ENCODE results near the gene TGIF1.
A peak's percentile ranks its signal among the peaks of the same experiment; 100 is the strongest.

The TGIF1 gene

GRCh38 chr18:3480827-3481573 is 31.0 kb downstream of the TGIF1 start:
- Mint-ChIP-seq H3K27me3 (ENCODE audit: low read depth) (no peaks in the 10 kb centered on the region), H3K27ac (peak overlapping the region in 1 of 3 experiments; percentile 53), H3K9me3 (no peaks in the 10 kb centered on the region), H3K4me3 (no peak overlapping the region), H3K36me3 (ENCODE audit: low read depth) (no peaks in the 10 kb centered on the region), H3K4me1 (peaks cover 23% of the 10 kb centered on the region)
- TF ChIP-seq, protein P1, sequence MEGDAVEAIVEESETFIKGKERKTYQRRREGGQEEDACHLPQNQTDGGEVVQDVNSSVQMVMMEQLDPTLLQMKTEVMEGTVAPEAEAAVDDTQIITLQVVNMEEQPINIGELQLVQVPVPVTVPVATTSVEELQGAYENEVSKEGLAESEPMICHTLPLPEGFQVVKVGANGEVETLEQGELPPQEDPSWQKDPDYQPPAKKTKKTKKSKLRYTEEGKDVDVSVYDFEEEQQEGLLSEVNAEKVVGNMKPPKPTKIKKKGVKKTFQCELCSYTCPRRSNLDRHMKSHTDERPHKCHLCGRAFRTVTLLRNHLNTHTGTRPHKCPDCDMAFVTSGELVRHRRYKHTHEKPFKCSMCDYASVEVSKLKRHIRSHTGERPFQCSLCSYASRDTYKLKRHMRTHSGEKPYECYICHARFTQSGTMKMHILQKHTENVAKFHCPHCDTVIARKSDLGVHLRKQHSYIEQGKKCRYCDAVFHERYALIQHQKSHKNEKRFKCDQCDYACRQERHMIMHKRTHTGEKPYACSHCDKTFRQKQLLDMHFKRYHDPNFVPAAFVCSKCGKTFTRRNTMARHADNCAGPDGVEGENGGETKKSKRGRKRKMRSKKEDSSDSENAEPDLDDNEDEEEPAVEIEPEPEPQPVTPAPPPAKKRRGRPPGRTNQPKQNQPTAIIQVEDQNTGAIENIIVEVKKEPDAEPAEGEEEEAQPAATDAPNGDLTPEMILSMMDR (IDR thresholded peaks at IDR 0.05; ENCODE audit: unreplicated experiment in 3 of 3), result no peak

DNA sequence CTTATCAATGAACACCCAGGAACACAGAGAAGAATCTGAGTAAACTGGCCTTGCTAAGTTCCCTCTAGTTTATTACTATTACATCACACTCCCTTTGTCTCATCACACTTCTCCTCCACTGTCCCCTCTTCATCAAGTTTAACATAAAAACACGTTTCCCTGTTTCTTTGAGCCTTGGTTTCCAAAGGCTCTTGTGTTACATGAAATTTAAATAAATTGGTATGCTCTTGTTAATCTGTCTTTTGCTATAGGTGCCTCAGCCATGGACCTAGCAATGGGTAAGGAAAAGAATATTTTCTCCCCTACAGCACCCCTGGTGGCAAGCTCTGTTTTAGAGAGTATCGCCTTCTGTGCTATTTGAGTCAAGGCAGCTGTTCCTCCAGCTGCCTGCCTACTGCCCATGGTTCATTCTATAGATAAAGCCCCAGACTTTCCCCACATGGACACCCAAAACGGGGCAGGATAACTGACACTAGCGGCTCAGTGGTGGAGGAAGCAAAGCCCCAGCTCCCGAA is 31.8 kb downstream of the TGIF1 start:
- H3K9me3 Mint-ChIP-seq, result no peaks in the 10 kb centered on the region
- H3K4me1 Mint-ChIP-seq, result peaks cover 25% of the 10 kb centered on the region

DNA sequence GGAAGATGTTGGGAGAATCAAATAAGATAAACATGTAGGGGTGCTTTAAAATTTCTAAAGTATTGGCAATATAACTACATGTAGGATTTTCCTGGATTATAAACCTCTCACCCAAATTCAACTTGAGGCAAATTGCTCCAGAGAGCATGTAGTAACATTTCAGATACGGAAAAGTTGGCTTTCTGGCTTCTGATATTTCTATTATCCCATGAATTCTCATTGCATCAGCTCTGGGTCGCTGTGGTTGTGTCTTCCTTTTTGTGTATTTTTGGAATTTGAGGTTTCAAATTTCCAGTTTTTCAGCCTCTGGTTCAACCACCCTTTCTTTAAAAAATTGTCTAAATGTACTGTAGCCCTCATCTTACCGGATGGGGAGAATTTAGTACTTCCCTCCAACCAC is 32.3 kb downstream of the TGIF1 start:
- peaks cover 27% of the 10 kb centered on the region for H3K4me1 Mint-ChIP-seq

More for the DNA sequence above, 31.8 kb downstream of the TGIF1 start:
- no peak overlapping the region for H3K4me3 Mint-ChIP-seq
- TF ChIP-seq, protein P1 (IDR thresholded peaks at IDR 0.05; ENCODE audit: unreplicated experiment in 3 of 3), result peak; percentile 38 to 55 (median 51)
- no peaks in the 10 kb centered on the region for H3K36me3 Mint-ChIP-seq (ENCODE audit: low read depth)
- H3K27me3 Mint-ChIP-seq (ENCODE audit: low read depth), result no peaks in the 10 kb centered on the region
- H3K27ac Mint-ChIP-seq, result peak overlapping the region; percentile 24 to 87 (median 53)

DNA sequence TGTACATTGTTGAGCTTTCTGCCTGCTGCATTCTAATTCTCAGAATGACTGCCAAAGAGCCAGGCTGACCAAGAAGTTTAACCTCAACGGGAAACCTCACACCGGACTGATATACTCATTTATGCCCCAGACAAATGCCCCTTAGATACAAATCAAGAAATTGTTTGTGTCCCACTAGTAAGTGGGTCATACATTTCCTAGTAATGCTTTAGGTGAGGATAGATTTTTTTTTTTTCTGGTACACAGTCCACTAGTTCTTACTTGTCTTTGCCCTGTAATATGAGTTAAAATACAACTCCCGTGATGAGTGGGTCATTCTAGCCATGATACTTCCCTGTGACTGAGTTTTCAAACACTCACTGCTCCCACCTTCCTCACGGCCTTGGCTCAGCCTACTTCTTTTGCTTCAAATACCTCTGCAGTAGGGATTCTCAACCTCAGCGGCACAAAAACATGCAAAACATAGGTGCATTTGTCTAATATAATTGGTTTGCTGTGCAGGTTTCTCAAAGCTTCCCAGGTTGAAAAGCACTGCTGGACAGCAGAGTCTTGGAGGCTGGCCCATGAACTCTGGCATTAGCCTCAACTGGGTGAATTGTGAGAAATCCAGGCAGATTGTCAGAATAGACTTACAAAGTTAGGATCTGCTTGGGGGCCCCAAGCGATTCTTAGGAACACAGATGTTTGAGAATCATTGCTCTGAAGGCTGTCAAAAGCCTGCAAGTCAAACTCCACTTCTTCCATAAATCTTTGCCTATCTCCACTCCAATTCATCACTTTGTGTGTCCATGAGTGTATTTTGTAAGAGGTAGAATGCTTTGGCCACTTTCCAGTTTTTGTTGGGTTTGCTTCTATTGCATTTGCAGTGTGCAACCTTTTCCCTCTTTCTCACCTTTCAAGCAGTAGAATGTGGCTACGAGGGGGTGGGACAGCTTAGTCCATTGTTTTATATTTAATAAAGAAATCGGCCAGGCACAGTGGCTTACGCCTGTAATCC is 35.5 kb downstream of the TGIF1 start:
- Mint-ChIP-seq H3K4me1 (peaks cover 27% of the 10 kb centered on the region), H3K4me3 (no peak overlapping the region)

More for the DNA sequence above, 32.3 kb downstream of the TGIF1 start:
- no peaks in the 10 kb centered on the region for H3K27me3 Mint-ChIP-seq (ENCODE audit: low read depth)
- H3K36me3 Mint-ChIP-seq (ENCODE audit: low read depth), result no peaks in the 10 kb centered on the region
- H3K27ac Mint-ChIP-seq, result peak overlapping the region; percentile 24 to 87 (median 53)
- H3K4me3 Mint-ChIP-seq, result no peak overlapping the region
- no peaks in the 10 kb centered on the region for H3K9me3 Mint-ChIP-seq
- TF ChIP-seq, protein P1 (IDR thresholded peaks at IDR 0.05; ENCODE audit: unreplicated experiment in 3 of 3), result no peak

GRCh38 chr18:3486512-3486911 is 36.5 kb downstream of the TGIF1 start:
- no peaks in the 10 kb centered on the region for H3K9me3 Mint-ChIP-seq
- H3K4me1 Mint-ChIP-seq, result peaks cover 27% of the 10 kb centered on the region
- TF ChIP-seq, protein P1 (IDR thresholded peaks at IDR 0.05; ENCODE audit: unreplicated experiment in 3 of 3), result no peak
- no peaks in the 10 kb centered on the region for H3K27me3 Mint-ChIP-seq (ENCODE audit: low read depth)
- H3K27ac Mint-ChIP-seq, result peak overlapping the region; percentile 21 to 62 (median 47)
- H3K36me3 Mint-ChIP-seq (ENCODE audit: low read depth), result no peaks in the 10 kb centered on the region
- H3K4me3 Mint-ChIP-seq, result no peak overlapping the region

More for the DNA sequence above, 35.5 kb downstream of the TGIF1 start:
- peak overlapping the region; percentile 11 to 19 (median 16) for H3K27ac Mint-ChIP-seq
- TF ChIP-seq, protein P1 (IDR thresholded peaks at IDR 0.05; ENCODE audit: unreplicated experiment in 3 of 3), result no peak
- H3K36me3 Mint-ChIP-seq (ENCODE audit: low read depth), result no peaks in the 10 kb centered on the region
- H3K9me3 Mint-ChIP-seq, result no peaks in the 10 kb centered on the region
- H3K27me3 Mint-ChIP-seq (ENCODE audit: low read depth), result no peaks in the 10 kb centered on the region
